Measurements from ENCODE around the gene BBS1. TPM values are rescaled to one million over a fixed set of nuclear protein-coding genes. Genes with fewer than 3 reads are reported as not detected.
"Not testable (repeated sequence)": the region's sequence is repeated elsewhere in the genome, so short reads cannot be mapped to it uniquely, and the experiment has no call there.

Gene BBS1
- total and polyA plus RNA-seq, 4 donors, result 18.9 to 58.1 (median 31.1) TPM

GRCh38 chr11:66582565-66583147 lies 72.2 kb downstream of the BBS1 start:
- ATAC-seq (ENCODE audit: low FRiP score); intact Hi-C loops (cut with DNase I); H3K27me3 ChIP-seq (ENCODE audit: control insufficient read depth in 1 of 2, insufficient read depth in 2 of 2, low read length in 1 of 2); H3K36me3 ChIP-seq (ENCODE audit: control insufficient read depth in 1 of 2, insufficient read depth in 2 of 2, low read length in 1 of 2); H3K4me1 ChIP-seq (ENCODE audit: control insufficient read depth in 1 of 2, insufficient read depth in 2 of 2, low read length in 2 of 2); H3K4me3 ChIP-seq (ENCODE audit: low read length in 2 of 2); H3K27ac ChIP-seq (ENCODE audit: low read depth in 1 of 2, low read length in 2 of 2); DNase-seq; H3K9me3 ChIP-seq (ENCODE audit: control insufficient read depth, low read length): not testable (repeated sequence)
- 84 to 85% methylated on average over 3 of the region's 3 CpGs for WGBS, 2 donors

Other genes with a start within 250 kb of the BBS1 start
- gene RAB1B, start 242.0 kb upstream of the BBS1 start, total RNA-seq, result 100 to 1,000 TPM; 102 to 111 TPM
- gene RAB1B, start 242.0 kb upstream of the BBS1 start, polyA plus RNA-seq, result 100 to 1,000 TPM; 125 to 130 TPM
- 1 to 10 TPM in 1 of 2 donors, under 1 TPM in 1; 0.75 to 1.1 TPM for gene CNIH2, start 232.5 kb upstream of the BBS1 start, total RNA-seq
- under 1 TPM in 1 of 2 donors, not detected in 1; 0.18 TPM for gene CNIH2, start 232.5 kb upstream of the BBS1 start, polyA plus RNA-seq
- gene YIF1A, start 221.5 kb upstream of the BBS1 start, total RNA-seq, result 10 to 100 TPM; 73.2 to 75.5 TPM
- gene YIF1A, start 221.5 kb upstream of the BBS1 start, polyA plus RNA-seq, result 100 to 1,000 TPM in 1 of 2 donors, 10 to 100 TPM in 1; 76.0 to 109 TPM
- gene TMEM151A, start 218.7 kb upstream of the BBS1 start, total RNA-seq, result under 1 TPM in 1 of 2 donors, not detected in 1; 0.13 TPM
- gene TMEM151A, start 218.7 kb upstream of the BBS1 start, polyA plus RNA-seq, result not detected
- gene CD248, start 193.6 kb upstream of the BBS1 start, total RNA-seq, result 100 to 1,000 TPM in 1 of 2 donors, 10 to 100 TPM in 1; 38.6 to 118 TPM
- 1 to 10 TPM; 3.1 to 7.2 TPM for gene CD248, start 193.6 kb upstream of the BBS1 start, polyA plus RNA-seq
- gene RIN1, start 174.2 kb upstream of the BBS1 start, total RNA-seq, result 1 to 10 TPM; 8.3 to 9.1 TPM
- gene RIN1, start 174.2 kb upstream of the BBS1 start, polyA plus RNA-seq, result 10 to 100 TPM in 1 of 2 donors, 1 to 10 TPM in 1; 1.8 to 13.3 TPM
- gene BRMS1, start 165.5 kb upstream of the BBS1 start, total RNA-seq, result 10 to 100 TPM; 21.5 to 22.4 TPM
- gene BRMS1, start 165.5 kb upstream of the BBS1 start, polyA plus RNA-seq, result 10 to 100 TPM; 24.4 to 55.2 TPM
- 10 to 100 TPM; 11.8 to 18.8 TPM for gene B4GAT1, start 163.0 kb upstream of the BBS1 start, total RNA-seq
- 10 to 100 TPM in 1 of 2 donors, 1 to 10 TPM in 1; 7.0 to 18.3 TPM for gene B4GAT1, start 163.0 kb upstream of the BBS1 start, polyA plus RNA-seq
- 1 to 10 TPM; 1.9 to 3.3 TPM for gene SLC29A2, start 138.9 kb upstream of the BBS1 start, total RNA-seq
- gene SLC29A2, start 138.9 kb upstream of the BBS1 start, polyA plus RNA-seq, result 1 to 10 TPM in 1 of 2 donors, under 1 TPM in 1; 0.38 to 3.9 TPM
- gene NPAS4, start 89.6 kb upstream of the BBS1 start, total RNA-seq, result 1 to 10 TPM in 1 of 2 donors, under 1 TPM in 1; 0.54 to 7.0 TPM
- 1 to 10 TPM in 1 of 2 donors, not detected in 1; 2.5 TPM for gene NPAS4, start 89.6 kb upstream of the BBS1 start, polyA plus RNA-seq
- 10 to 100 TPM; 27.6 to 33.5 TPM for gene MRPL11, start 71.8 kb upstream of the BBS1 start, total RNA-seq
- gene MRPL11, start 71.8 kb upstream of the BBS1 start, polyA plus RNA-seq, result 10 to 100 TPM; 40.1 to 54.5 TPM
- 10 to 100 TPM; 11.5 to 15.7 TPM for gene PELI3, start 43.7 kb upstream of the BBS1 start, total RNA-seq
- 10 to 100 TPM; 14.3 to 16.3 TPM for gene PELI3, start 43.7 kb upstream of the BBS1 start, polyA plus RNA-seq
- gene DPP3, start 30.2 kb upstream of the BBS1 start, total RNA-seq, result 10 to 100 TPM; 15.5 to 24.8 TPM
- 10 to 100 TPM; 18.8 to 23.8 TPM for gene DPP3, start 30.2 kb upstream of the BBS1 start, polyA plus RNA-seq
- gene ZDHHC24, start 35.4 kb downstream of the BBS1 start, total RNA-seq, result 10 to 100 TPM in 1 of 2 donors, 1 to 10 TPM in 1; 9.3 to 14.7 TPM
- gene ZDHHC24, start 35.4 kb downstream of the BBS1 start, polyA plus RNA-seq, result 1 to 10 TPM; 4.1 to 9.3 TPM
- 1 to 10 TPM in 1 of 2 donors, not detected in 1; 3.0 TPM for gene ACTN3, start 36.3 kb downstream of the BBS1 start, total RNA-seq
- gene ACTN3, start 36.3 kb downstream of the BBS1 start, polyA plus RNA-seq, result not detected
- gene CTSF, start 58.0 kb downstream of the BBS1 start, total RNA-seq, result 100 to 1,000 TPM in 1 of 2 donors, 10 to 100 TPM in 1; 38.3 to 110 TPM
- 10 to 100 TPM; 52.1 to 98.5 TPM for gene CTSF, start 58.0 kb downstream of the BBS1 start, polyA plus RNA-seq
- under 1 TPM; 0.19 to 0.33 TPM for gene CCDC87, start 82.4 kb downstream of the BBS1 start, total RNA-seq
- gene CCDC87, start 82.4 kb downstream of the BBS1 start, polyA plus RNA-seq, result under 1 TPM in 1 of 2 donors, not detected in 1; 0.10 TPM
- gene CCS, start 82.5 kb downstream of the BBS1 start, total RNA-seq, result 10 to 100 TPM; 25.7 to 48.0 TPM
- gene CCS, start 82.5 kb downstream of the BBS1 start, polyA plus RNA-seq, result 100 to 1,000 TPM in 1 of 2 donors, 10 to 100 TPM in 1; 29.8 to 287 TPM
- 10 to 100 TPM; 66.3 to 66.7 TPM for gene RBM14, start 106.0 kb downstream of the BBS1 start, total RNA-seq
- 10 to 100 TPM; 11.4 to 41.4 TPM for gene RBM14, start 106.0 kb downstream of the BBS1 start, polyA plus RNA-seq
- gene RBM4, start 128.1 kb downstream of the BBS1 start, total RNA-seq, result 10 to 100 TPM; 86.9 to 98.1 TPM
- 10 to 100 TPM; 78.6 to 91.1 TPM for gene RBM4, start 128.1 kb downstream of the BBS1 start, polyA plus RNA-seq
- gene RBM4B, start 167.3 kb downstream of the BBS1 start, total RNA-seq, result 10 to 100 TPM in 1 of 2 donors, 1 to 10 TPM in 1; 9.2 to 16.5 TPM
- gene RBM4B, start 167.3 kb downstream of the BBS1 start, polyA plus RNA-seq, result 10 to 100 TPM in 1 of 2 donors, 1 to 10 TPM in 1; 7.3 to 12.3 TPM
- 10 to 100 TPM in 1 of 2 donors, 1 to 10 TPM in 1; 1.7 to 16.5 TPM for gene SPTBN2, start 218.6 kb downstream of the BBS1 start, total RNA-seq
- under 1 TPM; under 0.01 to 0.08 TPM for gene SPTBN2, start 218.6 kb downstream of the BBS1 start, polyA plus RNA-seq

All from aorta (tissue), 5 donors.